GM21576 (cell line): ENCODE results near the gene S100A4.

Experiments
- ATAC-seq: cut with Tn5 transposase; IDR thresholded peaks from one replicate; pipeline ENCODE4 v1.9.1; 2021; ENCODE audit warnings: mild to moderate bottlenecking, moderate library complexity; ENCODE audit not compliant: unreplicated experiment

S100A4 gene

DNA sequence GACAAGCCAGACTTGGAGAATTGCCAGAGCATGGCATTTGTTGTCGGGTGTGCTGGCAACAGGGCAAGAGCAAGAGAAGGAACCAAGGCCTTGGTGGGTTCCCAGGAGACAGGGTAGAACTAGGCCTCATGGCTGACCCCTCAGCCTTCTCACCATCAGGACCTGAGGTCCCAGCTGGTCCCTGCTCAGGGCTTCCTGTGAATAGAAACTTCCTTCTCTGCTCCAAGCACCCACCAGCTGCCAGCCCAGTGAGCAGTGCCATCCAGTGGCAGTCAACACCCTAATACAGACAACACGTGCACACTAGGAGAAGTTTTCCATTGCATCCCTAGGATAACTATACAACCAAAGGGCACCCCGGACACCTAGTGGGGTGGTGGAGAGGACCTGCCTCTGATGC is 32.6 kb downstream of the S100A4 start:
- no peak for ATAC-seq

DNA sequence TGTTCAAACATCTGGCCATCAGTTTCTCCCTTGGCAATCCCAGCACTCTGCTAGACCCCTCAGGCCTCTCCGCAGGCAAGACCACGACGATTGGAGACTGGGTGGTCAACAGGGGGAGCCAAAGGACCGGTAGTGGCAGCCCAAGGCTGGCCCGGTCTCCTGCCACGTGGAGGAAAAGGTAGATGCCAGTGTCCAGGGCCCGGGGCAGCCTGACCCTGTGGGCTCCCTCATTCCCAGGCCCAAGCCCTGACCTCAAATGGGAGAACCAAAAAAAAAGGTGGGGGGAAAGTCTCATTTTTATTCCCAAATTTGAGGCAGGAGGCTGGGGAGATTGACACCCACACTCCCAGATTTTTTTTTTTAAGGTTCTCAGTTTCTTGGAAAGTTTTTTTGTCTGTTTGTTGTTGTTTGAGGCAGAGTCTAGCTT is 34.6 kb downstream of the S100A4 start:
- ATAC-seq, result no peak

- no peak for ATAC-seq
Measured at GRCh38 chr1:153509729-153510354, 35.8 kb downstream of the S100A4 start.

- ATAC-seq, result no peak
Measured at GRCh38 chr1:153509036-153509435, 36.6 kb downstream of the S100A4 start.

DNA sequence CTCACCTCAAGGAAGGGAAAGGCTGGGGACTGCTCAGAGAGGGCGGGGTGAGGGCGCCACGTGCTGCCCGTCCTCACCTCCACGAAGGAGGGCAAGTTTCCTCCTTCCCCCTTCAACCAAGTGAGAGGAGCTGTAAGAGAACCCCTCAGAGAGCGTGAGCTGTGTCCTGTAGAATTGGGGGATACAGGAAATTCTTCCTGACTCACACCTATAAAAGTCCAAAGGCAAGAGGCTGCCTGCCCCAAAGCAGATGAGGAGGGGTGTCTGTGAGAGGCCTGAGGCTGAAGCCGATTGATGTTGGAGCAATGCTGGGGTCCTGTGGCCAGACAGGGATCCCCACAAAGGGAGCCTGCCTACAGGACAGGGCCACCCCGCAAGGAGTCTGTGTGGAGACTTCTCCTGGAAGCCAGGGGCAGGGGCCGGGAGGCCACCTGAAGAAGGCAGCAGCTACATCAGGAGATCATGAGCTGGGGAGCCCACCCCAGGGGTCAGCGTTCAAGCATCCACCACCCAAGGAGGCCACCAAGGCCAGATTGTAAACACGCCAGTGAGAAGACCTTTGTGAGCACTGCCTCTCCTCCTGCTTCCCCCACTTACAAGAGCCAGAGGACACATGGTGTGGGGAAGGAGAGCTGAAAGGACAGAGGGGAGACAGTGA is 37.6 kb downstream of the S100A4 start:
- no peak for ATAC-seq

GRCh38 chr1:153506831-153507413 is 38.7 kb downstream of the S100A4 start:
- ATAC-seq, result no peak

DNA sequence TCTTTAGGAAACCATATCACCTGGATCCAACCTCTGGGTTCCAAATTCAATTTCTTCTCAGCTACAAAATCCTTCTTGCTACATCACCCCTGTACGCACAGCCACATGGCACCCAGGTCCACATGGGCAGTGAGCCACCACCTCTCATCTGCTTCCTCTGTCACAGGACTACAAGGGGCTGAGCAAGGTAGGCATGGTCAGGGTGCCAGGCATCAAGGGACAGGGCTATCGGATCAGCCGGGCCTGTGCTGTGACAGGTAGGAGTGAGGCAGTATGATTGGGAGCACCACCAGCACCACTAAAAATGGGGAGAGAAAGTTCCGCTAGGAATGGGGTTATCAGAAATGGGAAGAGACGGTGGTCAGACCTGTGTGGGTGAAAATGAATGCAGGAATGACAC is 39.2 kb downstream of the S100A4 start:
- ATAC-seq, result no peak

- ATAC-seq, result no peak
Measured at GRCh38 chr1:153505576-153505975, 40.0 kb downstream of the S100A4 start.

DNA sequence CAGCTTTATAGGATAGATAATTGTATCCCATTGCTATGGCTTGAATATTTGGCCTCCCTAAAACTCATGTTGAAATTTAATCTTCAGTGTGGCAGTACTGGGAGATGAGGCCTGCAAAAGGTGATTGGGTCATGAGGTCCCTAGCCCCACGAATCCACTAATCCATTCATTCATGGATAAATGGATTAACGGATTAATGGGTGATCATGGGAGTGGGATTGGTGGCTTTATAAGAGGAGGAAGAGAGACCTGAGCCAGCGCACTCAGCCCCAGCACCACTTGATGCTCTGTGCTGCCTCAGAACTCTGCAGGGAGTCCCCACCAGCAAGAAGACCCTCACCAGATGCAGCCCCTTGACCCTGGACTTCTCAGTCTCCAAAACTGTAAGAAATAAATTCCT is 41.8 kb downstream of the S100A4 start:
- ATAC-seq, result no peak

DNA sequence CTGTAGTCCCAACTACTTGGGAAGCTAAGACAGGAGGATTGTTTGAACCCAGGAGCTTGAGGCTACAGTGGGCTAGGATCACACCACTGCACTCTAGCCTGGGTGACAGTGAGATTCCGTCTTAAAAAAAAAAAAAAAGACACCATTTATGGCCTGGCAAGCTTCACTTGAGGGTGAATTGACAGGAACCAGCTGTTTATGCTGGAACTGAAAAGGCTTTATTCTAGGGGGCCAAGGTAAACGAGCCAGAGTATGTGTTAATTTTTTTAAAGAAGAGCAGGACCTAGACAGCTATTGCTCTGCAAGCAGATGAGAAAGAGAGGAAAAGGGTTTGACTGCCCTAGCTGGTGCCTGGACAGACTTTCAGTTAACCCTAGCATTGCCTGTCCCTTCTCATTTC is 46.9 kb downstream of the S100A4 start:
- no peak for ATAC-seq

- no peak for ATAC-seq
Measured at GRCh38 chr1:153495536-153495935, 50.1 kb downstream of the S100A4 start.

- ATAC-seq, result no peak
Measured at GRCh38 chr1:153494976-153495535, 50.5 kb downstream of the S100A4 start.
